Fibroblast of the aortic adventitia (primary cell): ENCODE results near the gene MESP2. TPM values are rescaled to one million over a fixed set of nuclear protein-coding genes. Genes with fewer than 3 reads are reported as not detected.

Experiments used
- DNase-seq: peaks from one replicate; pipeline ENCODE4 v3.0.0-alpha.2; 2010; ENCODE audit warnings: low read depth
- H3K4me3 ChIP-seq: 2 replicates; pipeline ENCODE4 v1.5.1; 2011; ENCODE audit warnings: low read depth, mild to moderate bottlenecking, control low read depth, low read length, moderate library complexity
- CTCF ChIP-seq: IDR thresholded peaks from 2 replicates; pipeline ENCODE4 v1.5.1; 2011; ENCODE audit warnings: mild to moderate bottlenecking, low read length, control low read depth, inconsistent platforms; ENCODE audit not compliant: insufficient read depth
- total RNA-seq: library from RNA; depleted of rRNA; stranded (reverse); fragments of >200 nt; gene quantifications from 2 replicates; pipeline ENCODE4 v1.2.3, GENCODE V29; 2012; ENCODE audit warnings: low replicate concordance

Gene MESP2
- total RNA-seq, 1 donor = 1.3 TPM

- no peak for DNase-seq
- no peak for TF ChIP-seq CTCF
- H3K4me3 ChIP-seq = no peak overlapping the region
These were observed 39.6 kb downstream of the MESP2 start for GRCh38 chr15:89815769-89816168.

GRCh38 chr15:89817701-89818280, 41.7 kb downstream of the MESP2 start:
- H3K4me3 ChIP-seq = no peak overlapping the region
- no peak for TF ChIP-seq CTCF
- DNase-seq = peak; percentile 74

DNA sequence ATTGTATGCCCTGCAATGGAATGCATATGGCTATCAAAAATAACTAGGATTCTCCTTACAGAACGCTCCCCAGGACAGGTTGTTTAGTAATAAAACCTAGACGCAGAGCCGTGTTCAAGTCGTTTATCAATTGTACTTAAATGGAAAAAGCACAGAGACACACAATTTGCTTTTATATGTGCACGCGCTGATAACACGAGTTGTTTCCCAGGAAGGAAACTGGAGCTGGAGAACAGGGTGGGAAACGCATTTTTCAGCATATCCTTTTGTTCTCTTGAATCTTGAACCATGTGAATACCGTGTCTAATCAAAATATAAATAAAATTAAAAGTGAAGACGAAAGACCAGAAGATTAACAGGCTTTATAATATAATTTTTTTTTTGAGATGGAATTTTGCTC, 42.2 kb downstream of the MESP2 start:
- DNase-seq = no peak
- TF ChIP-seq CTCF = no peak
- no peak overlapping the region for H3K4me3 ChIP-seq

DNA sequence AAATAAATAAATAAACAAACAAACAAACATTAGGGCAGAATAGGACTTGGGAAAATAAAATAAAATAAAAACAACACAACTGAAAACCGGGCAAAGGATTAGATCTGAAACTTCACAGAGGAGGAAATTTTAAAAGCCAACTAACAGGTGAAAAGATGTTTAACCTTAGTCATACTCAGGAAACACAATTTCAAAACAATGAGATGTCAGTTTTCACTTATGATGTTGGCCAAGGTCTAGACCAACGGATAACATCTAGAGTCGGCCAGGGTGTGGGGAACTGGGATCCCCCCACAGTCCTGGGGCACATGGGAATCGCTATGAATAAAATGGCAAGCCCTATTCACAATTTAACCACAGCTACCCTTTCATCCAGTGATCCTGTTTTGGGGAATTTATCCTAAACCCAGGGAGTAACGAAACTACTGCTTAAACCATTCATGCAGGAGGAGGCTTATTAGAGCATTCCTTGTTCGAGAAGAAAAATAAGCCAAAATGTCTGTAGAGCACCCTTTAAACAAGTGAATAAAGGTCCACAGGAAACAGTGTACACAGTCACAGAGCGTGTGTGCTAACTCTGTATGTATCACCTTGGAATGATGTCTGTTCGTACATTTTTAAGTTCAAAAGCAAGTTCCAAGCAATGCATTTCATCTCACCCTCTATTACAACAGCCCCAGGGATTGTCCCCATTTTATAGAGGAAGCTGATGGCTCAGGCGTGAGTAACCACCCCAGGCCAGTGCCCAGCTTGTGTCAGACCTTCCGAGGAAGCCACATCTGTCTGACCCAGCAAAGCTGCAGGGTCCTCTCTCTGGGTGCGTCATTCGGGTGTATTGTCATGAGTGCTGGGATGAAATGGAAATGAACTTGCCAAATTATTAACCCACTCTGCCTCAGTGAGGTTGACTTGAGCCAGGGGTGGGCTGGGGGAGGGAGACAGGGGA, 44.8 kb downstream of the MESP2 start:
- no peak for TF ChIP-seq CTCF
- peak overlapping the region; percentile 34 for H3K4me3 ChIP-seq
- DNase-seq = peak; percentile 82

- no peak for DNase-seq
- no peak overlapping the region for H3K4me3 ChIP-seq
- no peak for TF ChIP-seq CTCF
These were observed 45.9 kb downstream of the MESP2 start for GRCh38 chr15:89822026-89822425.

DNA sequence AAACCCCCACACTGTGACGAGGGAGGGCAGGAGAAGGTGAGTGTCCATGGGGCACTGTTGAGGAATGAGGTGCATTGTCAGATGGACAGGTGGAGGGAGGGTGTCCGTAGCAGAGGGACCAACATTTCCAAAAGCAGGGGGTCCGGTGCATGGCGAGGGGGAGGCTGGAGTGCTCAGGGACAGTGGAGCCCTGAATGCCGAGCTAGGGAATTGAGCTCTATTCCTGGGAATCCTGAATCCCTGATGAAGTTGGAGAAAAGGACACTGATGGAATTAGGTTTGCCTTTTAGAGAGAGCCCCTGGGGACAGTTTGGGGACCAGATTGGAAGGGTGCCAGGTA, 46.4 kb downstream of the MESP2 start:
- TF ChIP-seq CTCF = no peak
- no peak overlapping the region for H3K4me3 ChIP-seq
- DNase-seq = no peak
